Measurements from ENCODE around the gene MYL5. TPM values are rescaled to one million over a fixed set of nuclear protein-coding genes. Genes with fewer than 3 reads are reported as not detected.
"Not testable (repeated sequence)": the region's sequence is repeated elsewhere in the genome, so short reads cannot be mapped to it uniquely, and the experiment has no call there.

MYL5 gene
- total RNA-seq, 4 donors from 2014 or later = 5.2 to 32.8 (median 12.9) TPM

GRCh38 chr4:665751-666435 lies 8.4 kb upstream of the MYL5 start:
- no peak for DNase-seq (ENCODE audit: low spot score in 2 of 2)
- no peaks in the 10 kb centered on the region for H3K9me3 ChIP-seq
- 51 to 78% methylated on average over 10 to 14 of the region's 22 CpGs for WGBS, 2 donors
- H3K27me3 ChIP-seq = peaks cover 0 to 23% of the 10 kb centered on the region in 2 donors
- peaks cover 0 to 13% (median 0%) of the 10 kb centered on the region in 4 donors for H3K4me1 ChIP-seq
- H3K27ac ChIP-seq = no peak overlapping the region
- peaks cover 0 to 7% (median 0%) of the 10 kb centered on the region in 3 donors for H3K36me3 ChIP-seq
- H3K4me3 ChIP-seq = no peak overlapping the region
- TF ChIP-seq POLR2A (IDR thresholded peaks at IDR 0.05) (no peak), EP300 (IDR thresholded peaks at IDR 0.05) (no peak)
- TF ChIP-seq, protein P1, sequence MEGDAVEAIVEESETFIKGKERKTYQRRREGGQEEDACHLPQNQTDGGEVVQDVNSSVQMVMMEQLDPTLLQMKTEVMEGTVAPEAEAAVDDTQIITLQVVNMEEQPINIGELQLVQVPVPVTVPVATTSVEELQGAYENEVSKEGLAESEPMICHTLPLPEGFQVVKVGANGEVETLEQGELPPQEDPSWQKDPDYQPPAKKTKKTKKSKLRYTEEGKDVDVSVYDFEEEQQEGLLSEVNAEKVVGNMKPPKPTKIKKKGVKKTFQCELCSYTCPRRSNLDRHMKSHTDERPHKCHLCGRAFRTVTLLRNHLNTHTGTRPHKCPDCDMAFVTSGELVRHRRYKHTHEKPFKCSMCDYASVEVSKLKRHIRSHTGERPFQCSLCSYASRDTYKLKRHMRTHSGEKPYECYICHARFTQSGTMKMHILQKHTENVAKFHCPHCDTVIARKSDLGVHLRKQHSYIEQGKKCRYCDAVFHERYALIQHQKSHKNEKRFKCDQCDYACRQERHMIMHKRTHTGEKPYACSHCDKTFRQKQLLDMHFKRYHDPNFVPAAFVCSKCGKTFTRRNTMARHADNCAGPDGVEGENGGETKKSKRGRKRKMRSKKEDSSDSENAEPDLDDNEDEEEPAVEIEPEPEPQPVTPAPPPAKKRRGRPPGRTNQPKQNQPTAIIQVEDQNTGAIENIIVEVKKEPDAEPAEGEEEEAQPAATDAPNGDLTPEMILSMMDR (IDR thresholded peaks at IDR 0.05) = no peak

DNA sequence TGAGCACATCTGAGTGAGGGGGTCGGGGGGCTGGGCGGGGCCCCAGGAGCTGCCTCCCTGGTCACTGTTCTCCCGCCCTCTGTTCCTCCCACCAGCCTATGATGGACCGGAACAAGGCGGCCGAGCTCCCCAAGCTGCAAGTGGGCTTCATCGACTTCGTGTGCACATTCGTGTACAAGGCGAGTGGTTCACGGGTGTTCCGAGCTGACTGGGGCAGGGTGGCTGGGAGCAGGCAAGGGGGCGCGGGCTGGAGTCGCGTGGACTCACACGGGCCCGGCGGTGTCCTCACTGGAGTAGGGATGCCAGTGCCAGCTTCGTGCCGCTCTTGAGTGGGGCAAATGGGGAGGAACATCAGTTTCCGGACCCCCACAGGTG lies 7.9 kb upstream of the MYL5 start:
- Histone ChIP-seq H3K36me3 (peaks cover under 1 to 12% (median 3%) of the 10 kb centered on the region in 3 donors), H3K9me3 (no peaks in the 10 kb centered on the region), H3K4me3 (no peak overlapping the region), H3K4me1 (peaks cover 0 to 13% (median 0%) of the 10 kb centered on the region in 4 donors), H3K27me3 (peaks cover 0 to 23% of the 10 kb centered on the region in 2 donors), H3K27ac (no peak overlapping the region)
- TF ChIP-seq, protein P1 (IDR thresholded peaks at IDR 0.05) = no peak
- TF ChIP-seq EP300 (IDR thresholded peaks at IDR 0.05) (no peak), POLR2A (IDR thresholded peaks at IDR 0.05) (no peak)
- DNase-seq (ENCODE audit: low spot score in 2 of 2) = no peak
- WGBS, 2 donors = 67 to 82% methylated on average over 14 to 16 of the region's 22 CpGs

- WGBS, 2 donors = 77% methylated on average over 6 to 17 of the region's 28 CpGs
- Histone ChIP-seq H3K27ac (no peak overlapping the region), H3K27me3 (peaks cover 0 to 23% of the 10 kb centered on the region in 2 donors), H3K4me1 (peaks cover 0 to 13% (median 0%) of the 10 kb centered on the region in 4 donors), H3K4me3 (no peak overlapping the region), H3K36me3 (peaks cover 6 to 18% (median 6%) of the 10 kb centered on the region in 3 donors), H3K9me3 (no peaks in the 10 kb centered on the region)
- TF ChIP-seq, protein P1 (IDR thresholded peaks at IDR 0.05) = no peak
- TF ChIP-seq EP300 (IDR thresholded peaks at IDR 0.05) = no peak
- no peak for TF ChIP-seq POLR2A (IDR thresholded peaks at IDR 0.05)
- no peak for DNase-seq (ENCODE audit: low spot score in 2 of 2)
Measured at GRCh38 chr4:666822-667544, 7.4 kb upstream of the MYL5 start.

DNA sequence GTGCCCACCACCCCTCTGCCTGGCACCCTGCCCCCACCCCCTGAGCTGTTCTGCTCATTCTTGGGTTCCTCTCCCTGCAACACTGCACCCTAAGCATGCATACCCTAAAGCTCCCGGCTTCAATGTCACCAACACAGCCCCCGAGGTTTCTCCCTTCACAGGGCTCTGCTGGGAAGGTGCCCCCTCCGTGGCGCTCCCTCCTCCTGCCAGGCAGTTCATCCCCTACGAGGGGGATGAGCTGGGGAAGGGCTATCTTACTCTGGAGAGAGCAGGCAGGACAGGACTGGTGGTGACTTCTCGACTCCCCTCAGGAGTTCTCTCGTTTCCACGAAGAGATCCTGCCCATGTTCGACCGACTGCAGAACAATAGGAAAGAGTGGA lies 6.8 kb upstream of the MYL5 start:
- Histone ChIP-seq H3K36me3 (peaks cover 6 to 23% (median 11%) of the 10 kb centered on the region in 3 donors), H3K4me3 (no peak overlapping the region), H3K27me3 (peaks cover 0 to 17% of the 10 kb centered on the region in 2 donors), H3K9me3 (no peaks in the 10 kb centered on the region), H3K4me1 (peaks cover 0 to 13% (median 0%) of the 10 kb centered on the region in 4 donors), H3K27ac (no peak overlapping the region)
- no peak for DNase-seq (ENCODE audit: low spot score in 2 of 2)
- TF ChIP-seq, protein P1 (IDR thresholded peaks at IDR 0.05) = no peak
- TF ChIP-seq EP300 (IDR thresholded peaks at IDR 0.05) = no peak
- no peak for TF ChIP-seq POLR2A (IDR thresholded peaks at IDR 0.05)
- WGBS, 2 donors = 64% methylated on average over 10 of the region's 10 CpGs

DNA sequence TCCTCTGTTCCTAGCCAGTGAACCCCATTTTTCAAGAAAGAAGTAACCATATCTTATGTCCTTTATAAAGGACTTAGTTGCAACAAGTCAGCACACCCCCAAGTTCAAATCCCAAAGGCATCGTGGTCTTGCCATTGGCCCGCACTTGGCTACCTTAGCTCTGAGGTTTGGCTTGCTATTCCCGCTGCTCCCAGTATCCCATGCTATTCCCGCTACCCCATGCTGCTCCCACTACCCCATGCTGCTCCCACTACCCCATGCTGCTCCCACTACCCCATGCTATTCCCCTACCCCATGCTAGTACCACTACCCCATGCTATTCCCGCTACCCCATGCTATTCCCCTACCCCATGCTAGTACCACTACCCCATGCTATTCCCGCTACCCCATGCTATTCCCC lies 6.1 kb upstream of the MYL5 start:
- H3K36me3 ChIP-seq = peaks cover 6 to 29% (median 11%) of the 10 kb centered on the region in 3 donors
- peaks cover 0 to 12% of the 10 kb centered on the region in 2 donors for H3K27me3 ChIP-seq
- not testable (repeated sequence) for DNase-seq (ENCODE audit: low spot score in 2 of 2); H3K4me3 ChIP-seq; H3K27ac ChIP-seq; H3K9me3 ChIP-seq
- 72 to 89% methylated on average over 5 to 6 of the region's 6 CpGs for WGBS, 2 donors
- peaks cover 0 to 16% (median 4%) of the 10 kb centered on the region in 4 donors for H3K4me1 ChIP-seq

DNA sequence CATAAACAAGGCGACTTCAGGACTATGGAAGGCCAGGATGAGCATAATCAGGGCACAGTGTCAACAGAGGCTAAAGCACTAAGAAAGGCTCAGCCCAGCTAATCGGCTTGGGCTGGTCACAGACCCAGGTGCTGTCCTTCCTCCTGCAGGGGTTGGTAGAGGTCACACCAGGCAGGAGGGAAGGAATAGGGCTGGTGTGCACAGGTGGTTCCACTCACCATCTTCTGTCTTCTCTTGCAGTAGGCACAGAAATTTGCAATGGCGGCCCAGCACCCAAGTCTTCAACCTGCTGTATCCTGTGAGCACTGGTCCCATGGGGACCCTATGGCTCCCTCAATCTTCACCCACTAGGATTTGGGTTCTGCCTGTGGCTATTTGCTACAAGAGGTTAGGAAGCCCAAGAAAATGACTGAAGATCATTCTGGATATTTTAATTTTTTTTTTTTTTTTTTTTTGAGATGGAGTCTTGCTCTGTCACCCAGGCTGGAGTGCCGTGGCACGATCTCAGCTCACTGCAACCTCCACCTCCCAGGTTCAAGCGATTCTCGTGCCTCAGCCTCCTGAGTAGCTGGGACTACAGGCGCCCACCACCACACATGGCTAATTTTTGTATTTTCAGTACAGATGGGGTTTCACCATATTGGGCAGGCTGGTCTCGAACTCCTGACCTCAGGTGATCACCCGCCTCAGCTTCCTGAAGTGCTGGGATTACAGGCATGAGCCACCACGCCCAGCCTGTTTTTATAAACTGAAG lies 4.4 kb upstream of the MYL5 start:
- WGBS, 2 donors = 93 to 95% methylated on average over 11 of the region's 11 CpGs
- not testable (repeated sequence) for H3K27me3 ChIP-seq; DNase-seq (ENCODE audit: low spot score in 2 of 2); H3K4me3 ChIP-seq; H3K27ac ChIP-seq; H3K9me3 ChIP-seq
- Histone ChIP-seq H3K4me1 (peaks cover 0 to 13% (median 9%) of the 10 kb centered on the region in 4 donors), H3K36me3 (peaks cover 6 to 29% (median 11%) of the 10 kb centered on the region in 3 donors)

Measured in tibial nerve (tissue), 4 donors.